Body of pancreas (tissue), 4 donors: ENCODE results near the gene FBXO46. TPM values are rescaled to one million over a fixed set of nuclear protein-coding genes. Genes with fewer than 3 reads are reported as not detected.
"Not testable (repeated sequence)": the region's sequence is repeated elsewhere in the genome, so short reads cannot be mapped to it uniquely, and the experiment has no call there.

ENCODE experiments used
- ATAC-seq: fragments of 150-250 bp; one replicate; pipeline ENCODE4 v1.9.1; 2016
- DNase-seq, 4 donors: peaks; one replicate each; pipeline ENCODE4 v3.0.0-alpha.2; 2019
- H3K27ac ChIP-seq, 4 donors: fragments of 200-600 bp; sonication (generic); 1 replicate in 3 of 4; 2 replicates in 1 of 4; pipeline versions ENCODE4 v1.5.1 to v1.6.1; 2016 to 2019; ENCODE audit warnings: mild to moderate bottlenecking in 1 of 4, mixed read lengths in 1 of 4, moderate library complexity in 1 of 4
- H3K27me3 ChIP-seq, 2 donors: fragments of 200-600 bp; sonication (generic); one replicate each; pipeline ENCODE4 v1.6.0; 2016; ENCODE audit warnings: mild to moderate bottlenecking in 1 of 2
- H3K36me3 ChIP-seq, 2 donors: fragments of 200-600 bp; sonication (generic); replicated peaks in 1 of 2; 2 replicates each; pipeline ENCODE4 v1.5.1; 2016; ENCODE audit warnings: low read depth in 2 of 2; ENCODE audit not compliant: insufficient read depth in 1 of 2
- H3K4me1 ChIP-seq: fragments of 200-600 bp; sonication (generic); one replicate; pipeline ENCODE4 v1.6.0; 2016
- H3K4me3 ChIP-seq, 2 donors: fragments of 200-600 bp; sonication (generic); 1 replicate in 1 of 2; 2 replicates in 1 of 2; pipeline ENCODE4 v1.5.1; 2016 to 2019
- H3K9me3 ChIP-seq, 3 donors: fragments of 200-600 bp; sonication (generic); 1 replicate in 2 of 3; 2 replicates in 1 of 3; pipeline ENCODE4 v1.5.1; 2016
- CTCF ChIP-seq, 7 experiments: fragments of 450-650 bp in 4 of 7; fragments of 200-600 bp in 3 of 7; sonication (generic) in 3 of 7; IDR thresholded peaks; one replicate each; pipeline ENCODE4 v1.5.1; 2016 to 2019; ENCODE audit warnings: antibody characterized with exemption in 7 of 7
- POLR2A ChIP-seq, 3 donors: fragments of 450-650 bp; IDR thresholded peaks; one replicate each; pipeline ENCODE4 v1.6.1; 2016; ENCODE audit warnings: antibody characterized with exemption in 3 of 3, mild to moderate bottlenecking in 2 of 3
- WGBS, 2 donors: methylation state at CpG; one replicate each; pipeline ENCODE4 v1.1.5; 2017; 5-methylcytosine and 5-hydroxymethylcytosine counted together
- intact Hi-C: fragments of 100-400 bp; cut with DNase I; formaldehyde crosslinking; loops from one replicate; pipeline ENCODE4 v1.15.1; 2023
- total RNA-seq, 2 donors: library from RNA; depleted of rRNA; stranded (reverse); fragments of >200 nt; gene quantifications; one replicate each; pipeline ENCODE4 v1.1.0, GENCODE V29; 2016

Gene FBXO46
- total RNA-seq, 2 donors from 2014 or later = 7.8 to 11.9 TPM

GRCh38 chr19:45733160-45733810 lies 2.6 kb upstream of the FBXO46 start, which contains the start of gene MEIOSIN:
Gene MEIOSIN (plus strand): TSS chr19:45733439. CDS start chr19:45735377, 1,938 bp downstream.
- Histone ChIP-seq H3K27ac (no peak within 1 kb of the TSS), H3K27me3 (no peaks in the 10 kb centered on the region), H3K4me1 (peaks cover 21% of the 10 kb centered on the region), H3K4me3 (no peak within 1 kb of the TSS), H3K9me3 (no peaks in the 10 kb centered on the region), H3K36me3 (no peaks in the 10 kb centered on the region)
- no peak for DNase-seq
- ATAC-seq = no peak
- TF ChIP-seq CTCF (IDR thresholded peaks at IDR 0.05) (no peak), POLR2A (IDR thresholded peaks at IDR 0.05) (no peak)
- intact Hi-C loops = no loop called here
- WGBS, 2 donors = 80 to 90% methylated on average over 38 to 53 of the region's 59 CpGs

- no peak for TF ChIP-seq POLR2A (IDR thresholded peaks at IDR 0.05)
- no peak for TF ChIP-seq CTCF (IDR thresholded peaks at IDR 0.05)
- Histone ChIP-seq H3K9me3 (no peaks in the 10 kb centered on the region), H3K4me3 (peak overlapping the region; percentile 50 to 67), H3K4me1 (peaks cover 32% of the 10 kb centered on the region), H3K27me3 (no peaks in the 10 kb centered on the region), H3K36me3 (no peaks in the 10 kb centered on the region), H3K27ac (peak overlapping the region in 3 of 4 donors; percentile 62 to 82 (median 65))
- DNase-seq (peak in 1 of 4 donors; percentile 30), ATAC-seq (no peak)
- intact Hi-C loops = no loop called here
- WGBS, 2 donors = 7 to 11% methylated on average over 10 of the region's 10 CpGs
These were observed 851 bp downstream of the FBXO46 start for GRCh38 chr19:45729800-45730290.

- H3K36me3 ChIP-seq, H3K27me3 ChIP-seq, H3K27ac ChIP-seq, ATAC-seq, H3K9me3 ChIP-seq, H3K4me3 ChIP-seq, DNase-seq, intact Hi-C loops: not testable (repeated sequence)
- H3K4me1 ChIP-seq = peaks cover 32% of the 10 kb centered on the region
- WGBS, 2 donors = 92 to 95% methylated on average over 17 to 18 of the region's 18 CpGs
These were observed 2.0 kb downstream of the FBXO46 start for GRCh38 chr19:45728683-45729082.

- DNase-seq, H3K9me3 ChIP-seq, intact Hi-C loops, ATAC-seq, H3K4me3 ChIP-seq, H3K36me3 ChIP-seq, H3K27me3 ChIP-seq: not testable (repeated sequence)
- H3K27ac ChIP-seq = peak overlapping the region; percentile 42 to 79 (median 70)
- 85 to 88% methylated on average over 11 of the region's 11 CpGs for WGBS, 2 donors
- peaks cover 31% of the 10 kb centered on the region for H3K4me1 ChIP-seq
These were observed 10.6 kb downstream of the FBXO46 start for GRCh38 chr19:45720065-45720464.

GRCh38 chr19:45717983-45718650 lies 12.6 kb downstream of the FBXO46 start:
- peak in 3 of 4 donors; percentile 33 to 43 (median 36) for DNase-seq
- Histone ChIP-seq H3K4me1 (peaks cover 31% of the 10 kb centered on the region), H3K27me3 (no peaks in the 10 kb centered on the region), H3K4me3 (no peak overlapping the region), H3K36me3 (no peaks in the 10 kb centered on the region), H3K27ac (peak overlapping the region; percentile 90 to 92 (median 92)), H3K9me3 (no peaks in the 10 kb centered on the region)
- no peak for ATAC-seq
- TF ChIP-seq CTCF (IDR thresholded peaks at IDR 0.05) (no peak), POLR2A (IDR thresholded peaks at IDR 0.05) (no peak)
- intact Hi-C loops = no loop called here
- 37 to 47% methylated on average over 8 to 12 of the region's 12 CpGs for WGBS, 2 donors
